Neural progenitor cell (in vitro differentiated cells): ENCODE data around the gene LRRC8E. TPM values are rescaled to one million over a fixed set of nuclear protein-coding genes. Genes with fewer than 3 reads are reported as not detected.

Source experiments
- DNase-seq: peaks from one replicate; pipeline ENCODE4 v3.0.0-alpha.2; 2016; ENCODE audit warnings: low spot score
- H2AFZ ChIP-seq: fragments of 200-600 bp; sonication (generic); replicated peaks from 2 replicates; pipeline ENCODE4 v1.6.1; 2016; ENCODE audit warnings: antibody characterized with exemption
- H3F3A ChIP-seq: fragments of 200-600 bp; sonication (generic); 2 replicates; pipeline ENCODE4 v1.6.1; 2016; ENCODE audit warnings: antibody characterized with exemption, low read depth
- H3K27ac ChIP-seq: fragments of 200-600 bp; sonication (generic); 2 replicates; pipeline ENCODE4 v1.5.1; 2016; ENCODE audit warnings: mild to moderate bottlenecking
- H3K27me3 ChIP-seq: fragments of 200-600 bp; sonication (generic); 2 replicates; pipeline ENCODE4 v1.6.1; 2016; ENCODE audit warnings: mild to moderate bottlenecking, moderate library complexity
- H3K36me3 ChIP-seq: fragments of 200-600 bp; sonication (generic); 2 replicates; pipeline ENCODE4 v1.5.1; 2016
- H3K4me1 ChIP-seq: fragments of 200-600 bp; sonication (generic); 2 replicates; pipeline ENCODE4 v1.6.1; 2016; ENCODE audit warnings: mixed run types
- H3K4me2 ChIP-seq: fragments of 200-600 bp; sonication (generic); 2 replicates; pipeline ENCODE4 v1.6.1; 2016
- H3K4me3 ChIP-seq: fragments of 200-600 bp; sonication (generic); 2 replicates; pipeline ENCODE4 v1.5.1; 2016
- H3K79me2 ChIP-seq: fragments of 200-600 bp; sonication (generic); 2 replicates; pipeline ENCODE4 v1.6.1; 2016; ENCODE audit warnings: low read depth
- H3K9ac ChIP-seq: fragments of 200-600 bp; sonication (generic); 2 replicates; pipeline ENCODE4 v1.6.1; 2016
- H3K9me3 ChIP-seq: fragments of 200-600 bp; sonication (generic); 2 replicates; pipeline ENCODE4 v1.5.1; 2016; ENCODE audit warnings: low read depth
- H4K20me1 ChIP-seq: fragments of 200-600 bp; sonication (generic); 2 replicates; pipeline ENCODE4 v1.6.1; 2016; ENCODE audit warnings: low read depth
- H3K27ac Mint-ChIP-seq: 3 replicates; pipeline ENCODE4 v1.8.0; 2021; ENCODE audit warnings: mixed read lengths
- H3K27me3 Mint-ChIP-seq: 2 replicates; pipeline ENCODE4 v1.8.0; 2022; ENCODE audit warnings: low read depth, mild to moderate bottlenecking, inconsistent platforms, moderate library complexity, mixed read lengths; ENCODE audit not compliant: insufficient read depth
- H3K36me3 Mint-ChIP-seq: 3 replicates; pipeline ENCODE4 v1.8.0; 2021; ENCODE audit warnings: mixed read lengths
- H3K4me1 Mint-ChIP-seq: 3 replicates; pipeline ENCODE4 v1.8.0; 2021; ENCODE audit warnings: mixed read lengths
- H3K4me3 Mint-ChIP-seq: 3 replicates; pipeline ENCODE4 v1.8.0; 2021; ENCODE audit warnings: mild to moderate bottlenecking, moderate library complexity, mixed read lengths
- H3K9me3 Mint-ChIP-seq: 3 replicates; pipeline ENCODE4 v1.8.0; 2020; ENCODE audit warnings: mixed read lengths
- EZH2 ChIP-seq: fragments of 200-600 bp; sonication (generic); IDR thresholded peaks from 2 replicates; pipeline ENCODE4 v1.6.1; 2017; ENCODE audit warnings: antibody characterized with exemption, mild to moderate bottlenecking, moderate library complexity
- EZH2phosphoT487 ChIP-seq: fragments of 200-600 bp; sonication (generic); IDR thresholded peaks from 2 replicates; pipeline ENCODE4 v1.6.1; 2017; ENCODE audit warnings: antibody characterized with exemption
- total RNA-seq: library from RNA; depleted of rRNA; stranded (reverse); fragments of >200 nt; gene quantifications from 2 replicates; pipeline ENCODE4 v1.2.3, GENCODE V29; 2015; ENCODE audit warnings: low replicate concordance
- TF ChIP-seq, protein P1 (sequence below): fragments of 200-600 bp; sonication (generic); IDR thresholded peaks from 2 replicates; pipeline ENCODE4 v1.5.1; 2017; ENCODE audit warnings: antibody characterized with exemption, mild to moderate bottlenecking

LRRC8E gene
- total RNA-seq, 1 donor from 2014 or later: 1.2 TPM

DNA sequence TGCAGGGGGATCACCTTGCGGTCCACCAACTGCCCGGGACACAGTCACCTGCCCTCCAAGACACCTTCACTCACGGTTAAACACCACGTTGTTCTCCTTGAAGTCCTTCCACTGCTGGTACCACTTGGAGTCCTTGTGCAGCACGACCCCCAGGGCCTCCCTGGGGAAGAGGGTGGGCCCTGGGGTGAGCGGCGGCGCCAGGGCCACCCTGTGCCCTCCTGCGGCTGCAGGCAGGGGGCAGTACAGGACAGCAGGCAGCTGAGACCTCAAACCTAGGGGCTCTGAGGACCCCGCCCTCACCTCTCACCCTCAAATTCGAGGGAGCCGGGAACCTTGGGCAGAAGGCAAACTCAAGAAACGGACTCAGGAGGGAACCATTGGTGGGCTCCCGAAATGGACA is 45.1 kb downstream of the LRRC8E start:
- Mint-ChIP-seq H3K4me1 (peaks cover 8% of the 10 kb centered on the region), H3K36me3 (peaks cover 5% of the 10 kb centered on the region), H3K9me3 (no peaks in the 10 kb centered on the region), H3K27ac (no peak overlapping the region), H3K27me3 (peaks cover 2% of the 10 kb centered on the region), H3K4me3 (no peak overlapping the region)
- Histone ChIP-seq H3K9ac (no peak overlapping the region), H3K27me3 (no peaks in the 10 kb centered on the region), H4K20me1 (peaks cover 2% of the 10 kb centered on the region), H3K4me1 (no peaks in the 10 kb centered on the region), H3K4me3 (no peak overlapping the region), H3K79me2 (peaks cover 5% of the 10 kb centered on the region), H3K27ac (no peak overlapping the region), H3K4me2 (no peak overlapping the region), H2AFZ (no peak overlapping the region), H3F3A (peaks cover 11% of the 10 kb centered on the region), H3K36me3 (no peaks in the 10 kb centered on the region), H3K9me3 (no peaks in the 10 kb centered on the region)
- DNase-seq: no peak
- TF ChIP-seq EZH2: no peak
- TF ChIP-seq, protein P1, sequence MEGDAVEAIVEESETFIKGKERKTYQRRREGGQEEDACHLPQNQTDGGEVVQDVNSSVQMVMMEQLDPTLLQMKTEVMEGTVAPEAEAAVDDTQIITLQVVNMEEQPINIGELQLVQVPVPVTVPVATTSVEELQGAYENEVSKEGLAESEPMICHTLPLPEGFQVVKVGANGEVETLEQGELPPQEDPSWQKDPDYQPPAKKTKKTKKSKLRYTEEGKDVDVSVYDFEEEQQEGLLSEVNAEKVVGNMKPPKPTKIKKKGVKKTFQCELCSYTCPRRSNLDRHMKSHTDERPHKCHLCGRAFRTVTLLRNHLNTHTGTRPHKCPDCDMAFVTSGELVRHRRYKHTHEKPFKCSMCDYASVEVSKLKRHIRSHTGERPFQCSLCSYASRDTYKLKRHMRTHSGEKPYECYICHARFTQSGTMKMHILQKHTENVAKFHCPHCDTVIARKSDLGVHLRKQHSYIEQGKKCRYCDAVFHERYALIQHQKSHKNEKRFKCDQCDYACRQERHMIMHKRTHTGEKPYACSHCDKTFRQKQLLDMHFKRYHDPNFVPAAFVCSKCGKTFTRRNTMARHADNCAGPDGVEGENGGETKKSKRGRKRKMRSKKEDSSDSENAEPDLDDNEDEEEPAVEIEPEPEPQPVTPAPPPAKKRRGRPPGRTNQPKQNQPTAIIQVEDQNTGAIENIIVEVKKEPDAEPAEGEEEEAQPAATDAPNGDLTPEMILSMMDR: peak; percentile 50

DNA sequence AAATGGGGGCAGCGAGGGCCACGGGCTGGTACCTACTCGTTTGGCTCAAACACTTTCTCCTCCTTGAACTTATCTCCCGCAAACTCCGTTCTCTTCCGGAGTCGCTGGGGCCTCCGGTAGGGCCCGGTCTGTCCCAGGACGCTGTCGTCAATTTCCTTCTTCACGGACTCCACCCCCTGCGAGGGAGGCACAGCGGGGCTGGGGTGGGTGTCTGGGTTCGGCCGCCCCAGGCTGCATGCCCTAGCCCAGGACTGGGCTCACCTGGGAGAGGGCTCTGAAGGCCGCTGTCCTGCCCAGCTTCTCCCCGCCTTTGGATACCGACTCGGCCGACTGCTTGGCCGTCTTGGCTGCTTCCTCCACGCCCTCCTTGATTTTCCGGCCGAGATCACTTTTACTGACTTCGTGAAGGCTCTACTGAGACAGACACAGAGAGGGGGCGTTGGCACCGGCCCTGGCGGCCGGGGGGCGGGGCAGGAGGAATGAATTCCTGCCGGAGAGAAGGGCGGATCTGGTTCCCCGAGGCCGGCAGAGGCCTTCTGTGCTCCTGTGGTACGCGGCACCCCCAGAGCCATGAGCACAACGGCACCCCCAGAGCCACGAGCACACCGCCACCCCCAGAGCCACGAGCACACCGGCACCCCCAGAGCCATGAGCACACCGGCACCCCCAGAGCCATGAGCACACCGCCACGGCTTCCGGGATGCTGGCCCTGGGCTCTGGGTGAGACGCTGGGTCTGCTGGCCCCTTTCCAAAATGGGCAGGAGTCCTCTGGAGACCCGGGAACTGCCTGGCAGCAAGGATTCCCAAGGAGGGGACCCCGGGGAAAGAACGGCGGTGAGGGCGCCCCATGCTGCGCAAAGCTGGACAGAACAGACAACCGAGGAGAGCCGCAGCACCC is 45.8 kb downstream of the LRRC8E start:
- H4K20me1 ChIP-seq: no peaks in the 10 kb centered on the region
- H2AFZ ChIP-seq: no peak overlapping the region
- H3K4me1 ChIP-seq: no peaks in the 10 kb centered on the region
- H3K27me3 Mint-ChIP-seq: peaks cover 2% of the 10 kb centered on the region
- no peak overlapping the region for H3K4me3 Mint-ChIP-seq
- no peak overlapping the region for H3K27ac ChIP-seq
- H3K27me3 ChIP-seq: no peaks in the 10 kb centered on the region
- peaks cover 5% of the 10 kb centered on the region for H3K79me2 ChIP-seq
- no peaks in the 10 kb centered on the region for H3K9me3 Mint-ChIP-seq
- TF ChIP-seq EZH2phosphoT487 (no peak), EZH2 (no peak)
- TF ChIP-seq, protein P1: no peak
- H3K4me1 Mint-ChIP-seq: peaks cover 2% of the 10 kb centered on the region
- H3K36me3 ChIP-seq: no peaks in the 10 kb centered on the region
- H3K36me3 Mint-ChIP-seq: peaks cover 8% of the 10 kb centered on the region
- H3K4me3 ChIP-seq: no peak overlapping the region
- no peak overlapping the region for H3K4me2 ChIP-seq
- DNase-seq: no peak
- H3F3A ChIP-seq: peaks cover 6% of the 10 kb centered on the region
- no peaks in the 10 kb centered on the region for H3K9me3 ChIP-seq
- no peak overlapping the region for H3K27ac Mint-ChIP-seq
- H3K9ac ChIP-seq: no peak overlapping the region

DNA sequence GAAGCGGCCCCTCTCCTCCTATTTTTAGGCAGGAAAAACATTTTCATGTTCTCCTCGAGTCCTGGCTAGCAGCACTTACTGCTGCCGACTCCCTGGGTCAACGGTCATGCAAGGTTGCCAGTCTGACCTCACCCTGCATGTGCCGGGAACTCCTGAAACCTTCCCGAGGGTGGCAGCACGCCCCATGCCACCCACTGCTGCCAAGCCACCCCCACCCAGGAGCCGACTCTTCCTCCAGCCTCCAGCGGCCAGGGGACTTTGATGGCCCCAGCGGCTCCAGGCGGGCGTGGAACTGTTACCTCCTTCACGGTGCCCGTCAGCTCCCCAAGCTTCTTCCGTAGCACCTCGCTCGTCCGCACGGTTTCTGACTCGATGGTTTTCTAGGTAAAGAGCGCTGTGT is 46.5 kb downstream of the LRRC8E start:
- Mint-ChIP-seq H3K27ac (no peak overlapping the region), H3K4me3 (no peak overlapping the region), H3K4me1 (no peaks in the 10 kb centered on the region), H3K9me3 (no peaks in the 10 kb centered on the region), H3K27me3 (peaks cover under 1% of the 10 kb centered on the region), H3K36me3 (peaks cover 8% of the 10 kb centered on the region)
- H2AFZ ChIP-seq: no peak overlapping the region
- DNase-seq: no peak
- H4K20me1 ChIP-seq: no peaks in the 10 kb centered on the region
- no peak overlapping the region for H3K27ac ChIP-seq
- no peaks in the 10 kb centered on the region for H3K36me3 ChIP-seq
- no peak for TF ChIP-seq EZH2
- no peak for TF ChIP-seq EZH2phosphoT487
- TF ChIP-seq, protein P1: no peak
- H3K9ac ChIP-seq: no peak overlapping the region
- H3K9me3 ChIP-seq: no peaks in the 10 kb centered on the region
- no peak overlapping the region for H3K4me3 ChIP-seq
- no peaks in the 10 kb centered on the region for H3F3A ChIP-seq
- no peaks in the 10 kb centered on the region for H3K4me1 ChIP-seq
- H3K27me3 ChIP-seq: no peaks in the 10 kb centered on the region
- peaks cover 5% of the 10 kb centered on the region for H3K79me2 ChIP-seq
- no peak overlapping the region for H3K4me2 ChIP-seq
